Stomach (tissue), 9 donors: ENCODE data around the gene NFIL3. TPM values are rescaled to one million over a fixed set of nuclear protein-coding genes. Genes with fewer than 3 reads are reported as not detected.

Experiments used
- DNase-seq, 2 donors: peaks; one replicate each; pipeline versions ENCODE4 v3.0.0 to v3.0.0-alpha.2; 2013 to 2019
- H3K27ac ChIP-seq, 5 donors: fragments of 200-600 bp in 4 of 5; sonication (generic) in 4 of 5; one replicate each; pipeline ENCODE4 v1.5.1; 2013 to 2019; ENCODE audit warnings: mild to moderate bottlenecking in 1 of 5, moderate library complexity in 1 of 5
- H3K27me3 ChIP-seq, 3 donors: fragments of 200-600 bp; sonication (generic); one replicate each; pipeline ENCODE4 v1.5.1; 2017 to 2019; ENCODE audit warnings: mixed run types in 1 of 3
- H3K36me3 ChIP-seq, 4 donors: fragments of 200-600 bp; sonication (generic); 1 replicate in 3 of 4; 2 replicates in 1 of 4; pipeline ENCODE4 v1.5.1; 2016 to 2019
- H3K4me1 ChIP-seq, 4 donors: fragments of 200-600 bp; sonication (generic); one replicate each; pipeline ENCODE4 v1.5.1; 2016 to 2019
- H3K4me3 ChIP-seq, 4 donors: fragments of 200-600 bp; sonication (generic) in 3 of 4; one replicate each; pipeline ENCODE4 v1.5.1; 2016 to 2019; ENCODE audit warnings: mild to moderate bottlenecking in 1 of 4
- H3K9me3 ChIP-seq, 4 donors: fragments of 200-600 bp; sonication (generic); one replicate each; pipeline ENCODE4 v1.5.1; 2016 to 2019
- CTCF ChIP-seq, 7 experiments: fragments of 450-650 bp in 4 of 7; fragments of 200-600 bp in 3 of 7; sonication (generic) in 3 of 7; IDR thresholded peaks; one replicate each; pipeline ENCODE4 v1.5.1; 2016 to 2019; ENCODE audit warnings: antibody characterized with exemption in 7 of 7, control low read depth in 2 of 7, mild to moderate bottlenecking in 1 of 7
- EP300 ChIP-seq: sonication (generic); formaldehyde crosslinking; IDR thresholded peaks from one replicate; pipeline ENCODE4 v1.6.1; 2017; ENCODE audit warnings: antibody characterized with exemption
- POLR2A ChIP-seq, 4 donors: fragments of 450-650 bp; IDR thresholded peaks; one replicate each; pipeline ENCODE4 v1.6.1; 2016; ENCODE audit warnings: antibody characterized with exemption in 4 of 4, control low read depth in 2 of 4, mild to moderate bottlenecking in 1 of 4, moderate library complexity in 1 of 4
- POLR2AphosphoS5 ChIP-seq, 3 donors: sonication (generic); formaldehyde crosslinking; IDR thresholded peaks; one replicate each; pipeline ENCODE4 v1.6.1; 2016; ENCODE audit warnings: antibody characterized with exemption in 3 of 3
- WGBS, 5 donors: extraction: QIAGEN DNeasy Blood & Tissue Kit in 3 of 5; methylation state at CpG; one replicate each; pipeline versions ENCODE4 v1.1.5 to v1.1.7; 2013 to 2018; 5-methylcytosine and 5-hydroxymethylcytosine counted together
- intact Hi-C: fragments of 100-400 bp; cut with DNase I; formaldehyde crosslinking; loops from one replicate; pipeline ENCODE4 v1.15.1; 2023; ENCODE audit warnings: low total_unique reads
- polyA plus RNA-seq, 3 donors: library from polyadenylated mRNA; stranded (reverse); fragments of 200-250 nt; gene quantifications; one replicate each; pipeline ENCODE4 v1.2.3, GENCODE V29; 2013
- total RNA-seq, 5 donors: library from RNA; depleted of rRNA; stranded (reverse); fragments of >200 nt; gene quantifications; one replicate each; pipeline versions ENCODE4 v1.1.0 to v1.2.3, GENCODE V29; 2014 to 2016
- donor health status: healthy with polysubstance abuse.
- donor health status: Bipolar disorder and iron deficiency.
- donor health status: healthy.

The NFIL3 gene
- total and polyA plus RNA-seq, 8 donors, result 8.0 to 39.7 (median 21.2) TPM; not detected in 1

- Histone ChIP-seq H3K4me1 (peaks cover 20 to 28% (median 25%) of the 10 kb centered on the region in 4 donors), H3K9me3 (no peaks in the 10 kb centered on the region), H3K36me3 (no peaks in the 10 kb centered on the region), H3K4me3 (no peak overlapping the region), H3K27ac (no peak overlapping the region), H3K27me3 (no peaks in the 10 kb centered on the region)
- intact Hi-C loops, result loop anchor here (10.0 kb wide), 1 partner anchor 51 kb away; no protein-coding TSS in a partner anchor
- DNase-seq, result no peak
- 76 to 90% (median 83%) methylated on average over 7 of the region's 7 CpGs for WGBS, 5 donors
- TF ChIP-seq POLR2A (IDR thresholded peaks at IDR 0.05) (no peak), EP300 (no peak), POLR2AphosphoS5 (IDR thresholded peaks at IDR 0.05) (no peak), CTCF (IDR thresholded peaks at IDR 0.05) (no peak)
Measured at GRCh38 chr9:91364005-91364404, 59.6 kb downstream of the NFIL3 start.

- Histone ChIP-seq H3K36me3 (peaks cover 0 to 2% (median 1%) of the 10 kb centered on the region in 4 donors), H3K4me1 (peaks cover 20 to 45% (median 31%) of the 10 kb centered on the region in 4 donors), H3K27me3 (no peaks in the 10 kb centered on the region), H3K27ac (peak overlapping the region; percentile 92 to 98 (median 95)), H3K9me3 (no peaks in the 10 kb centered on the region), H3K4me3 (peak overlapping the region; percentile 96 to 100 (median 98))
- TF ChIP-seq EP300 (no peak), CTCF (IDR thresholded peaks at IDR 0.05) (no peak)
- 46 to 56% (median 48%) methylated on average over 15 of the region's 15 CpGs for WGBS, 5 donors
- intact Hi-C loops, result loop anchor here (10.0 kb wide), 1 partner anchor 53 kb away; no protein-coding TSS in a partner anchor
- no peak for DNase-seq
Measured at GRCh38 chr9:91362051-91362611, 61.5 kb downstream of the NFIL3 start.

- H3K27me3 ChIP-seq, result no peaks in the 10 kb centered on the region
- peaks cover 0 to 9% (median 2%) of the 10 kb centered on the region in 4 donors for H3K36me3 ChIP-seq
- H3K4me3 ChIP-seq, result peak within 1 kb of the TSS; percentile 96 to 100 (median 98)
- no peaks in the 10 kb centered on the region for H3K9me3 ChIP-seq
- 0 to 1% (median 0%) methylated on average over 52 to 82 of the region's 82 CpGs for WGBS, 5 donors
- H3K27ac ChIP-seq, result peak within 1 kb of the TSS; percentile 92 to 98 (median 95)
- DNase-seq, result peak; percentile 89 to 96
- intact Hi-C loops, result loop anchor here (10.0 kb wide), 1 partner anchor 53 kb away; no protein-coding TSS in a partner anchor
- H3K4me1 ChIP-seq, result peaks cover 20 to 52% (median 33%) of the 10 kb centered on the region in 4 donors
- TF ChIP-seq CTCF (IDR thresholded peaks at IDR 0.05) (no peak), POLR2AphosphoS5 (IDR thresholded peaks at IDR 0.05) (peak in 2 of 3 donors; percentile 44 to 70)
Measured at GRCh38 chr9:91361291-91362050, 62.2 kb downstream of the NFIL3 start, which contains the start of gene AUH. Gene AUH, minus strand, starts transcription at chr9:91361918. Its CDS starts 29 bp downstream, at chr9:91361889.

GRCh38 chr9:91360551-91361290 is 62.9 kb downstream of the NFIL3 start:
- H3K4me3 ChIP-seq, result peak overlapping the region; percentile 96 to 100 (median 98)
- no peak for TF ChIP-seq POLR2A (IDR thresholded peaks at IDR 0.05)
- TF ChIP-seq CTCF (IDR thresholded peaks at IDR 0.05), result no peak
- no peak for TF ChIP-seq POLR2AphosphoS5 (IDR thresholded peaks at IDR 0.05)
- H3K27ac ChIP-seq, result peak overlapping the region; percentile 92 to 98 (median 95)
- no peaks in the 10 kb centered on the region for H3K27me3 ChIP-seq
- peaks cover 0 to 9% (median 3%) of the 10 kb centered on the region in 4 donors for H3K36me3 ChIP-seq
- intact Hi-C loops, result loop anchor here (10.0 kb wide), 1 partner anchor 54 kb away; no protein-coding TSS in a partner anchor
- WGBS, 5 donors, result 13 to 16% (median 14%) methylated on average over 10 of the region's 10 CpGs
- H3K9me3 ChIP-seq, result no peaks in the 10 kb centered on the region
- DNase-seq, result peak in 1 of 2 donors; percentile 26
- H3K4me1 ChIP-seq, result peaks cover 20 to 52% (median 33%) of the 10 kb centered on the region in 4 donors
